Activated gamma-delta T cell treated with Interleukin-2 at 50 U/mL for 16 hours (primary cell): ENCODE measurements around the gene FAM3C.
"Not testable (repeated sequence)": the region's sequence is repeated elsewhere in the genome, so short reads cannot be mapped to it uniquely, and the experiment has no call there.

Experiments
- DNase-seq: peaks from one replicate; pipeline ENCODE4 v3.0.0-alpha.2; 2020

Gene FAM3C

GRCh38 chr7:121395961-121396757 lies at the start of gene FAM3C:
FAM3C (minus strand) TSS chr7:121396308; CDS start chr7:121382969, 13,339 bp downstream.
- peak; percentile 71 for DNase-seq

- DNase-seq = peak; percentile 36
These were observed 46.7 kb upstream of the FAM3C start for GRCh38 chr7:121442845-121443244.

- no peak for DNase-seq
These were observed 44.9 kb upstream of the FAM3C start for GRCh38 chr7:121440857-121441503.

GRCh38 chr7:121438043-121438955 lies 42.2 kb upstream of the FAM3C start:
- peak; percentile 79 for DNase-seq

GRCh38 chr7:121437470-121437869 lies 41.4 kb upstream of the FAM3C start:
- DNase-seq = no peak

GRCh38 chr7:121436688-121437087 lies 40.6 kb upstream of the FAM3C start:
- no peak for DNase-seq

GRCh38 chr7:121436136-121436535 lies 40.0 kb upstream of the FAM3C start:
- DNase-seq = no peak

- DNase-seq = no peak
These were observed 37.7 kb upstream of the FAM3C start for GRCh38 chr7:121433775-121434174.

- DNase-seq = not testable (repeated sequence)
These were observed 36.4 kb upstream of the FAM3C start for GRCh38 chr7:121432486-121432885.

- no peak for DNase-seq
These were observed 35.9 kb upstream of the FAM3C start for GRCh38 chr7:121431996-121432395.

- DNase-seq = no peak
These were observed 35.4 kb upstream of the FAM3C start for GRCh38 chr7:121431389-121431995.

GRCh38 chr7:121430558-121430957 lies 34.5 kb upstream of the FAM3C start:
- DNase-seq = no peak

GRCh38 chr7:121429798-121430197 lies 33.7 kb upstream of the FAM3C start:
- no peak for DNase-seq

GRCh38 chr7:121428855-121429489 lies 32.9 kb upstream of the FAM3C start:
- no peak for DNase-seq

GRCh38 chr7:121421743-121422142 lies 25.6 kb upstream of the FAM3C start:
- not testable (repeated sequence) for DNase-seq

GRCh38 chr7:121420976-121421375 lies 24.9 kb upstream of the FAM3C start:
- no peak for DNase-seq

GRCh38 chr7:121419201-121420148 lies 23.4 kb upstream of the FAM3C start:
- DNase-seq = no peak

GRCh38 chr7:121416533-121416932 lies 20.4 kb upstream of the FAM3C start:
- DNase-seq = no peak

- DNase-seq = no peak
These were observed 18.3 kb upstream of the FAM3C start for GRCh38 chr7:121414436-121414835.

GRCh38 chr7:121411597-121411979 lies 15.5 kb upstream of the FAM3C start:
- no peak for DNase-seq
